RKO (cell line): ENCODE data around the gene COL9A1.
"Not testable (repeated sequence)": the region's sequence is repeated elsewhere in the genome, so short reads cannot be mapped to it uniquely, and the experiment has no call there.

Experiments
- DNase-seq: peaks from one replicate; pipeline ENCODE4 v3.0.0-alpha.2; 2016; ENCODE audit warnings: low spot score

The COL9A1 gene

DNA sequence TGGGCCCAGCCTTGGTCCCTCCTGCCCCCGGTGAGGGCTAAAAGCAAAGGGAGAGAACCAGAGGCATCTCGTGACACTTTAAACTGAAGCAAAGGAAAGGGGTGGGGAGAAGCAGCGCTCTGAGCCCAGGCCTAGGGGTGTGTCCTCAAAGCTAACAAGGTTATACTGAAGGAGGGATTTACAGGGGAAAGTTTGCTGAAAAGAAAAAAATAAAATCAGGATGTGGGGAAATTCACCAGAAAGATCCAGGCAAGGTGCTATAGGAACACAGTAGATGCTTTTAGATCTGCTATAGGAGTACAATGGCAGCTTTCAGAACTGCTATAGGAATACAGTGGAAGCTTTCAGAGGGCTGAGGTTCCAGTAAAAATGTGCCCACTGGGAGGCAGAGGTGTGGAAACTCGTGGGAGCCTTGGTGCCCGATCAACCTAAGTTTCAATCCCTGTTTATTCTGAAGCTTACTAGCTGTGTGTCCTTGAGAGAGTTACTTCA, at the start of gene COL9A1:
Gene COL9A1, minus strand, starts transcription at position 51 of the 492 bp plus-strand sequence. CDS start 160 bp downstream, outside the sequence.
- no peak for DNase-seq

DNA sequence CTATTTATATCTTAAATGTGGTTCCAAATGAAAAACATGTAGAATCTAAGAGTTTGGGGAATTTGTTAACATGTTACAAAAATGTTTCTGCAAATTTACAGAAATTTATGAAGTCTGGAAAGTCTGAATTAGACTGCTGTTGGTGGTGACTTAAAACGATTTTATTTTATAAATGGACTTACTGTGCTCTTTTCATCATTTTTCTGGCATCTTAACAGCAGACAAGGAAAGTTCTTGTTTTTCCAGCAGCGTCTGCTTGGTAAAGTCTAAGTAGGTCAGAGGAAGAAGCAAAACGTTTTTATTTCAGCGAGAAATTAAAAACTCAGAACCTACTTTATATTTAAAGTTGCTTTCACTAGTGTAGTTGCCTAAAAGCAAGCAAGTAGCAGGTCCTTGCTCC, 48.6 kb upstream of the COL9A1 start:
- DNase-seq = no peak

DNA sequence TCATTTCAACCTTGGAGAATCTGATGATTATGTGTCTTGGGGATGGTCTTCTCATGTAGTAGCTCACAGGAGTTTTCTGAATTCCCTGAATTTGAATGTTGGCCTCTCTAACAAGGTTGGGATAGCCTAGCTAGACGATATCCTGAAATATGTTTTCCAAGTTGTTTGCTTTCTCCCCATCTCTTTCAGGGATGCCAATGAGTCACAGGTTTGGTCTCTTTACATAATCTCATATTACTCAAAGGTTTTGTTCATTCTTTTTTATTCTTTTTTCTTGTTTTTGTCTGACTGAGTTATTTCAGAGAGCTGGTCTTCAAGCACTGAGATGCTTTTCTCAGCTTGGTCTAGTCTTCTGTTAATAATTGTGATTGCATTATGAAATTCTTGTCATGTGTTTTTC, 42.7 kb upstream of the COL9A1 start:
- no peak for DNase-seq

DNA sequence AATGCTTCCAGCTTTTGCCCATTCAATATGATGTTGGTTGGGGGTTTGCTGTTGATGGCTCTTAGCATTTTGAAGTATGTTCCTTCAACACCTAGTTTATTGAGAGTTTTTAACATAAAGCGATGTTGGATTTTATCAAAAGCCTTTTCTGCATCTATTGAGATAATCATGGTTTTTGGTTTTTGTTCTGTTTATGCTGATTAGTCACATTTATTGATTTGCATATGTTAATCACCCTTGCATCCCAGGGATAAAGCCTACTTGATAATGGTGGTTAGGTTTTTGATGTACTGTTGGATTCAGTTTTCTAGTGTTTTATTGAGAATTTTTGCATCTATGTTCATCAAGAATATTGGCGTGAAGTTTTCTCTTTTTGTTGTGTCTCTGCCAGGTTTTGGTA, 40.4 kb upstream of the COL9A1 start:
- DNase-seq = no peak

DNA sequence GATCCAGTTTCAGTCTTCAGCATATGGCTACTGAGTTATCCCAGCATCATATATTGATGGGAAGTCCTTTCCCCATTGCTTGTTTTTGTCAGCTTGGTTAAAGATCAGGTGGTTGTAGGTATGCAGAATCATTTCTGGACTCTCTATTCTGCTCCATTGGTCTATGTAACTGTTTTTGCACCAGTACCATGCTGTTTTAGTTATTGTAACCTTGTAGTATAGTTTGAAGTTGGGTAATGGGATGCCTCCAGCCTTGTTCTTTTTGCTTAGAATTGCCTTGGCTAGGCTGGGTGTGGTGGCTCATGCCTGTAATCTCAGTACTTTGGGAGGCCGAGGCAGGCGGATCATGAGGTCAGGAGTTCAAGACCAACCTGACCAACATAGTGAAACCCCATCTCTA, 36.9 kb upstream of the COL9A1 start:
- not testable (repeated sequence) for DNase-seq

DNA sequence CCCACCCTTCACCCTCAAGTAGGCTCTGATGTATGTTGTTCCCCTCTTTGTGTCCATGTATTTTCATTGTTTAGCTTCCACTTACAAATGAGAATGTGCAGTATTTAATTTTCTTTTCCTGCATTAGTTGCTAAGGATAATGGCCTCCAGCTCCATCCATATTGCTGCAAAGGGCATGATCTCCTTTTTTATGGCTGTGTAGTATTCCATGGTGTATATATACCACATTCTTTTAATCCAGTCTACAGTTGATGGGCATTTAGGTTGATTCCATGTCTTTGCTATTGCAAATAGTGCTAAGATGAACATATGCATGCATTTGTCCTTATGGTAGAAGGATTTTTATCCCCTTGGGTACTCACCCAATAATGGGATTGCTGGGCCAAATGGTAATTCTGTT, 35.9 kb upstream of the COL9A1 start:
- DNase-seq = no peak

DNA sequence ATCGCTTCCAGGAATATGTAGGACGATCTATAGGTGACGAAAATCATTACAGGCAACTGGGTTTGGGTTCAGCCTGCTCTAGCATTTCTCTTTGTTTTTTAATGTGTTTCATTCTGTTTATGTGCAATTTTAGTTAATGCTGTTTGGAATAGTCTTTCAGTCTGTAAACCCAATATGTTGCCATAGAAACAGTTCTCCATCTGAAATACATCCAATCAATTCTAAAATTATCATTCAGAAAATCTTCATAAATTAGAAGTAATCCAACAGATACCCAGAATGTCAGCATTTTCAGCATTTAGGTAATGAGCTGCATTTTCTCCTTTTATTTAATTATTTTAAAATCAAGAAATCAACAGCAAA, 34.8 kb upstream of the COL9A1 start:
- DNase-seq = no peak

DNA sequence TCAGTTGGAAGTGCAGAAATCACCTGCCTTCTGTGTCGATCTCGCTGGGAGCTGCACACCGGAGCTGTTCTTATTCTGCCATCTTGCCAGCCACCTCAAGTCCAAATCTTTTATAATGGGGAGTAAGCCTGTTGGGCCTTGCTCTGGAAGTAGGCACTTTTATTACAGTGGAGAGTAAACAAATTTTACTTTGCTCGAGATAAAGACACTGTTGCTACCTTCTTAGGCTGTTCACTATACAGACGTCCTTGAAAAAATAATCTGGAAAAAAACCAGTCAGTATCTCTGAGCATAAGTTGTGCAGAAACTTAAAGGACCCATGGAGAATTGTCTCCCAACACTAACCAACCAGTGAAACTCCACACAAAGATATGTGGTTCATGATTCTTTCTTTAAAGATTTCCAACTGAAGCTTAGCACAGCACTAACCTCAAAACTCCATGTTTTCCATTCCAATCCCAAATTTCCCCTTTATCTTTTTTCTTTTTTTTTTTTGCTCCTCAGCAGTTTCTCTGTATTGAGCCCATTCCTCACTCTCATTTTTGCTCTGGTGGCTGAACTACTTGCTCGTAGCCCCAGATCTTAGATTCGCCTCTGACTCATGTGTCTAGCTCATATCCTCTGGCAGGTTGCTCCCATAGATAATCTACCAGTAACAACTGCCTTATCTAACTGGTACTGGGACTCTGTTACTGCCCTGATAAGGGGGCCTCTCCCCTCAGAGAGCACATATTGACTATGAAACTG, 34.3 kb upstream of the COL9A1 start:
- DNase-seq = no peak

DNA sequence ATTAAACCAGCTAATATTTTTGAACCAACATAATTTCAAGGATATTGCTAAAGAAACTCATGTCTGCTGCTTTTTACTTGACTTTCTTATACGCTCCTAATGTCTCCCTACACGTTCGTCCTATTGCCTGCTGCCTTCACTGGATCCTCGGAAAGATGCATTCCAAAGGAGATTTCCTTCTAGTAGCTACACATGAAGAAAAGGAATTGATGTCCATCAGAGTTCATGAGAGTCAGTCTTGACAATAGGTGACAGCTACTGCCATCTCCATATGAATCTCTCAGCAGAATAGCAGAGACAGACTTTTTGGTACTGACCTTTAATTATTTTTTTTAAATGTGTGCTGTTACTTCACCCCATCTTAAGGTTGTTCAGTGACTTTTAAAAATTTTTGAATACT, 24.2 kb upstream of the COL9A1 start:
- no peak for DNase-seq

DNA sequence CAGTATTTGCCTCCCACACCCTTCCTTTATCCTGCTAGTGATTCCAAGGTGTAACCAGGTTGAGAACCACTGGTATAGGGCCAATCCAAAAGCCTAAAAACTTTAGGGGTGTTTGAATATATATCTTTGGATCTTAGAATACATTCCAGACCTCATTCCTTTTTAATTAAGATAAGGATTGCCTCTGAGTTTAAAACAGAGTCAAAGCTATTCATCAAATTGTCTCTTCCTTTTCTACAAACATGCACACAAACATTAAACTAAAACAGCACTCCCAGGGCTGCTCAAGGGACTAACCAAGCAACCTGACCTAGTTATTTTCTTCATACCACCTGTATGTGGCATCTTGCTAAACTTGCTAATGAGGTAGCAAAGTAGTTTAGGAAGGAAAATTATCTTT, 22.1 kb upstream of the COL9A1 start:
- DNase-seq = no peak

DNA sequence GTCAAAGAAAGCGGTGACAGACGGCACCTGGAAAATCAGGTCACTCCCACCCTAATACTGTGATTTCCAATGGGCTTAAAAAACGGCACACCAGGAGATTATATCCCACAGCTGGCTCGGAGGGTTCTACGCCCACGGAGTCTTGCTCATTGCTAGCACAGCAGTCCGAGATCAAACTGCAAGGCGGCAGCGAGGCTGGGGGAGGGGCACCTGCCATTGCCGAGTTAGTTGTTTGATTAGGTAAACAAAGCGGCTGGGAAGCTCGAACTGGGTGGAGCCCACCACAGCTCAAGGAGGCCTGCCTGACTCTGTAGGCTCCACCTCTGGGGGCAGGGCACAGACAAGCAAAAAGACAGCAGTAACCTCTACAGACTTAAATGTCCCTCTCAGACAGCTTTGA, 14.9 kb upstream of the COL9A1 start:
- not testable (repeated sequence) for DNase-seq

DNA sequence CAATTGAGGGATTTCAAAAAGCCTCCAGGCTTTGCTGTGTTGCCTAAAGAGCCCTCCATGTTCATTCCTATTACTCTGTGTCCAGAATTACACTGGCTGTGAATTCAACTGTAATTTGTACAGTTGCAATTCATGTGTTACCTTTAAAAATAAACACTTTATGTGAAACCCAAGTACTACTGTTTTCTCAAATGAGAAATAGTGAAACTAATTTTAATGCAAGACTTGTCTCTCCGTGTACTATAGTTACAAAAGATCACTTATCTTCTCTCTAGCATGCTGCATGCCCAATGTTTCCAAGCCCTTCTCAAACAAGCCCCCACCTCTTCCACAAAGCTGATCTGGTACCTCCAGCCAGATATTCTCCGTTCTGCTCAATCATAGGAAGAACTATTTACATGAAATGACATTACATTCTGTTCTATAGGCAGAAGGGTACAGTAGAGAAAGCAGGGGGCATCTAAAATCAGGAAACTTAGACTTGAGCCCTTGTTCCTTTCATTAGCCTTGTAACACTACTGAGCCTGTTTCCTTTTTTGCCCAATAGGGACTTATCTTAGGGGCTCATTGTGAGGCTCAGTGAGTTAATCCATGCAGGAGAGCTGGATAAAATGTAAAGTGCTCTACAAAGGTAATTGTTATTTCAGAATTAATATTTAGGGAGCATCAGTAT, 12.3 kb upstream of the COL9A1 start:
- DNase-seq = no peak

DNA sequence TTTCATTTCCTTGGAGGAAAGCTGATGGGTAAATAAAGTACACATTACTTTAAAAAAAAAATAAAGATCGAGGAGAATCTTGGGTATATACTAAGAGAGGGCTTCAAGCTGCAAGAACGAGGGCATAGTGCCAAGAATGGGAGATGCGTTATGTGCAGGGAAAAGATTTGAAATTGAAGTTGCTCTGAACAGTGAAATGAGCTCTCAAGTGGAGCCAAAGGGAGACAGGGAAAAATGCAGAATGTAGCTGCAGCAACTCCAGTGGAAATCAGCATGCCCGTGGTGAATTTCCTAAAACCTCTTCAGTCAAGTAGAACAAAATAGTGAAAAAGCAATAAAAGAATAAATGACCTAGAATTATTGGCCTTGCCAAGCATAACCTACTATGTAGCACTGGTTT, 11.4 kb upstream of the COL9A1 start:
- DNase-seq = no peak

DNA sequence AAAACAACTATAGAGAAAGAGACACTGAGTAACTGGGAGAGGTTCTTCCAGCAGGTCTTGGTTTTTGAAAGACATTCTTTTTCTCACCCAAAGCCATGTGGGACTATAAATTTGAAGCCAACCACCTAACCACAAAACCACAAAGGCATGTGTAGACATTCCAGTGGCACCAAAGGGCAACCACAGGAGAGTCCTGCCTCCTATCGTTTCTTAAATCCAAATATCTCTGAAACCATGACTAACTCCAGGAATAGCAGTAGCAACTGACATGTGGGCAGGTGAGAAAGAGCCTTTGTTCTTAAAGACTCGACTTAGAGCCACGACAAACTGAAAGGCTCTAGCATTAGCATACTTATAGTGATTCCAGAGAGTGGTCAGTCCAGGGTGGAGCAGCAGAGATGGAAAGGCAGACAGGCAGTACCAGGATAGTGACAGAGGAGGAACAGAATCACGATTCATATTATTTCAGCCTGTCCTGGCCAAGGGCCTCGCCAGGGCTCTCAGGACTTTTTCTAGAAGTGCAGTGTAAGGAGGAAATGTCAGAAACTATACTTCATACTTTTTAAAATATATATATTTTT, 9.4 kb upstream of the COL9A1 start:
- DNase-seq = peak; percentile 41

DNA sequence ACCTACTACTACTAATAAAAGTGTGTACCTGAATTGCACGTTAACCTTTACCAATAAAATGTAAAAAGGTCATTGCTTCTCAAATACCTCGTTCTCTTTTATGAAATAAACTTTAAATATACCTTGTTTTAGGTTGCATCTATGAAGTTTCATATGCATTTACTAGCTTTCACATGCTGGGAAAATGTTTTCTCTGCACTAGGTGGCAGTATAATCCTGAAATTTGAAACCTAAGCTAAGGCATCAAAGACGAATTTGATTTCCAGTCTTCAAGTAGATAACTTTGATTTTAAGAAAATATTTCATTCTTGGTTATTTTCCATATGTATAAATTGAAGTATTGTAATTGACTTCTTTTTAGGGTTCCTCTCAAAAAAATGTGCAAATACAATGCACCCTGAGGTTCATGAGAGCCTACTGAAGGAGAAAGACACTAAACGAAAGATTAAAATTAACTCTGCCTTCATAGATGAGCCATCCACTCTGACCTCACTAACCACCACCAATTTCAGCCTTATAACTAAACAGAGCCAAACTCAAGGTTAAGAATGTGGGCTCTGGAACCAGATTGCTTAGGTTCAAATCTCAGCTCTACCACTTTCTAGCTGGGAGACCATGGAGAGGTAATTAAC, 7.3 kb upstream of the COL9A1 start:
- peak; percentile 60 for DNase-seq

DNA sequence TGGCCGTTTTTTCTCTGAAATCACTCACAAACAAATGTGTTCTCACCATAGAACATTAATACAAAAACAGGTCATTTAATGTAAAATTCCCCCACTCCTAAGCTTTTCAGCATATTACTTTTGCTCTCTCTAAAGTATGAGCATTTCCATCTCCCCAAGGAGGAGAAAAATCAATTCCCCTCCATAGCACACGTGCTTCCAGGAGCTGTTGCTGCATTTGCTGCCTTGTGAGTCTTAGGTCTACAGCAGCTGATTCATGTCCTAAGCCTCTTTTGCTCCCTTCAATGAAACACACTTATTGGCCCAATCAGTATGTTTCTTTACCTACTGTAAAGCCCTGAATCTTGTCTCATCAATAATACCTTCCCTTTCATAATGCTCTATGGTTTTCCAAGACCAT, 6.4 kb upstream of the COL9A1 start:
- DNase-seq = no peak

DNA sequence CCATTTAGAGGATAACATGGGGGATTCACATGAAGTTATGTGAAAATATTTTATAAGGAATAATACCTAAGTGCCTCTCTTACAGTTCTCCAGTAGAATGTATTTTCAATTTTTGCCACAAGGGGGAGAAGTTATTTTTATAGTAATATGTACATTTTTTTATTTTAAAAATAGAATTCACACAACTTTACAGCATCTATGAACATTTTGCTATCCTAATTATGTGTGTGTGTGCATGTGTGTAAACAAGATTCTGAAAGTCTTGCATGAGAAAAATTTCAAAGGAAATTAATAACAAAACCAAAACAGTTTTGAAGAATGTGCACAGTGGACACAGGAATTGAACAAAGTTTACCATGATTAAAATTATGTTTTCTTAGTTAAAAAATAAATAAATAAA, 5.3 kb upstream of the COL9A1 start:
- DNase-seq = not testable (repeated sequence)

DNA sequence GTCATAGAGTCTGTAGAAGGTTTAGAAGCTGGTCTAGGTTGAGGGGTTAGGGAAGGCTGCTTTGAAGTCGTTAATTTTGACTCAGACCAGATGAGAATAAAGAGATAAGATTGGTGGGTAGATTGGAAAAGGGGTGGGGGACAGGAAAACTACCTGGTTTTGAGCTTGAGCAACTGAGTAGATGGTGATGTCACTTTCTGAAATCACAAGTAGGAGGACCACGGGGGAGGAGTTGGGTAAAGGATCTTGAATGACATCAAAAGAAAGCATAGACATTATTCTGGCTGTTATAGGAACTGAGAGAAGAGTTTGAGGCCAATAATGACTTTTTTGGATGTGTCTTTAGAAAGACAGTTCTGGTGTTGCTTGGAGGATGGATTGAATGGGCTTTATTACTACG, 4.1 kb upstream of the COL9A1 start:
- no peak for DNase-seq

DNA sequence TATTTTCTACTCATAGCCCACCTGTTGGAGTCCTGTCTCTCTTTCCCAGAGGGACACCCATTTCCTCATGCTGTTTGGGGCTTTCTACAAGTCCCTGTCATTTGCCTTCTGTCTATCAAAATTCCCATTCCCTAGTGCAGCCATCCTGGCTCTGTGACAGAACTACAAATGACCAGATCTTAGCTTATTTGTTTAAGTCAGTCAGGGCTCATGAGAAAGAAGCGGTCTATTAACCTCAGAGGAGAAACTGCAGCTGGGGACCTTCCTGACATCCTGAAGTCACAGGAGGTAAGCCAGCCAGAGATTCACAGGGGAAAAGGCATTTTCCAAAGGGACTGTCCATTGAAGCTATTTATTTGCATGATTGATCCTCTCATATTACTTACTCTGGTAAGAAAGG, 1.7 kb upstream of the COL9A1 start:
- DNase-seq = no peak

DNA sequence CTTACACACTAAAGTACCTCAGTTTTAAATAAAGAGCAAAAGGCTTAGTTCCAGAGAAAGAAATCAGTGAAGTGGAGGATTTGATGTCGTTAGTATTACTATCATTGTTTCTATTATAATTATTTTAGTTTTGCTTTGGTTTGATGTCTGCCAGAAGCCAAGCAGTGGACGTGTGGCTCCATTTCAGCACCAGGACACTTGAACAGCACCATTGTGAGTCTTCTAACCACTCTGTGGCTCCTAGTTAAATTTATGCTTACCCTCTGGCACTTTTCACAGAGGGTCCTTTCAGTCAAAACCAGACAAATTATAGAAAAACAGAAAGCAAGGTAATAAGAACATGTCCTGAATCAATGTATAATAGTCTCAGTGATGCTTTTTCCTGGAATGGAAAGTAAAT, 3.4 kb downstream of the COL9A1 start:
- DNase-seq = peak; percentile 33

DNA sequence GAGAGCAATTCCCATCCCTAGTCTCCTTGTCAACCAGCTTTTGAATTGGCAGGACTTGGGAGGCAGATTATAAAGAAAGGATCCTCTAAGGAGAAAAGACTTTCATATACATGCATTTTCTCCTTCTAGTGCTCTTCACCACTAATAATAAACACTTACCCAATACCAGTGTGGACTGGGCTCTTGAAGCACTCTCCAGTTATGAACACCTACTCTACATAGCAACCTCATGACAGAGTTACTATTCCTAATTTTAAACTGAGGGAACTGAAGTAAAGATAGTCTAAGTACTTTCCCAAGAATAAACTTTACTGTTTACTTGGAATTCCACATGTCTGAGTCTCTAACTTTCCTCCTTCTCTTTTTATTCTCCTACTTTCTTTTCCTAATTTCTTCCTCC, 4.8 kb downstream of the COL9A1 start:
- DNase-seq = no peak

DNA sequence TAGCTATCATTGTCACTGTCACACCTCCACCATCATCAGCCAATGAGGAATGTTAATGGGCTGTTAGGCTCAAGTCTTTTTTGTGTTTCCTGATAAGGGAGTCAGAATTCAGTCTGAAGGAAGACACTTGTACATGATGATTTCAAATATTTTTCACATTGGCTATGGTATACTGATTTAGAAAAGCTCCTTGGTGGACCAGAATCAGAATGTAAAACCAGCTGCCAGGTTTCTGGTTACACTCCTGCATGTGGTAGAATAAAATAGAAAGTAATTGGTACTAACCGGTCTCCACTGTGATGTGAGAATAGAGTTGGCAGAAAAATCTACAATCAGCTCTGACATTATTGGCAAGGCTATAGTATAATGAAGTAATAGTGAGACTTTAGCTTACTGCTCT, 10.7 kb downstream of the COL9A1 start:
- no peak for DNase-seq

DNA sequence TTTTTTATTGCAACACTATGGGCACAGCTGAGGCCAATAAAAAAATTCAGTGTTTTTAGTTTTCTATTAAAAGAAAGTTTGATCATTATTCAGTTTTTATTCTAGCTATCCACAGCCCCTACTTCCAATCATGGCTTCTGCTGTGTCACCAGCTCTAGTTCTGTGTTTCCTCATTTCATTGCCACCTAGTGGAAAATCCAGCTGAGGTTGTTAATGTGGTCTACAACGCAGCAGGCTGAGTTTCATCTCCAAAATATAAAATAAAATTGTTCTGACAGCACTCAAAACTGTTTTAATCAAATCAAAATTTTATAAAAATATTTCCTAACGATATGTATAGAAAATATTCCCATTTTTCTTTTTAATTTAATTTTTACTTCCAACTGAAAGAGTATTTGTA, 13.6 kb downstream of the COL9A1 start:
- peak; percentile 15 for DNase-seq
